T-helper 2 cell treated with Interferon-gamma antibody and Interleukin-4, amounts not matched to agents 100 ng/mL and 5 ng/mL, for 36 hours (primary cell): ENCODE data around the gene SLC4A4. TPM values are rescaled to one million over a fixed set of nuclear protein-coding genes. Genes with fewer than 3 reads are reported as not detected.

Source experiments
- intact Hi-C: fragments of 100-400 bp; cut with micrococcal nuclease; formaldehyde crosslinking; loops from one replicate; pipeline ENCODE4 v1.15.1; 2023
- total RNA-seq: library from RNA; stranded (reverse); gene quantifications from 2 replicates; pipeline ENCODE4 v1.2.3, GENCODE V29; 2022

The SLC4A4 gene
- total RNA-seq, result 1.8 and 1.9 TPM in 2 replicates

GRCh38 chr4:71338846-71339593, at the start of gene SLC4A4:
SLC4A4 (plus strand) TSS chr4:71339020.
- intact Hi-C loops, result loop anchor here (5.0 kb wide), 1 partner anchor 142 kb away; no protein-coding TSS in a partner anchor

GRCh38 chr4:71290074-71290473, 48.7 kb upstream of the SLC4A4 start:
- intact Hi-C loops, result no loop called here

- intact Hi-C loops, result no loop called here
Measured at GRCh38 chr4:71290476-71290875, 48.3 kb upstream of the SLC4A4 start.

DNA sequence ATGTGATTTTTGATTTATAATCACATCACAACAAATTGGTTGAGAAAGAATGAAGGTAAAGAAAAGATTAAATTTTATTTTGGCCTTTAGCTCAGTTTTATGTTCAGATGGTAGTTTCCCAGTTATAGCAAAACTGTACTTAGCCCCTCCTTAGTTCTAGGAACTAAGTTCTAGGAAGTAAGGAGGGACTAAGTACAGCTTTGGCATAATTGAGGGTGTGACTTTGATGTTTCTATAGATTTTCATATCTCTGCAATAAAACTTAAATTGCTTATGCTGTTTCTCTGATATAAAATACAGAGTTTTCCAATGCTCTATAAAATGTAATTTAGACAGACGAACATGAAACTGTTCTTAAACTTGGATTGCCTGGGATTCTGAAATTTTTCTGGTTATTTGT, 46.6 kb upstream of the SLC4A4 start:
- intact Hi-C loops, result no loop called here

GRCh38 chr4:71293705-71294104, 45.1 kb upstream of the SLC4A4 start:
- intact Hi-C loops, result no loop called here

DNA sequence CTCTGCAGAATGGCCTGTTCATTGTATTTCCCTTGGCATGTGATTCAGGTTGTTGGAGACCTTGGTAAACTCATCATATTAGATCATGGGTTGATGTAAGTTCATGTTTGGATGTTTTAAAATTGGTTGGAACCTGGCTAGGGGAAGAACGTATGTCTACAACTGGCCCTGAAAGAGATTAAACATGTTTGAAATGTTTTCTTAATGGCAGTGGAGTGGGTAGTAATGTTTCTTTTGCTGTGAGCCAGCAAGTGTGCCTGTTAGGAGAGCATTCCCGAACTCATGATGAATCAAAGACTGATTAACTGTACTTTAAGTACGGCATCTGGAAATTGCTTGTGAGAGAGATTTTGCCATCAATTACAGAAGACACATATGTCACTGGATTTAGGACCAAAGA, 44.5 kb upstream of the SLC4A4 start:
- intact Hi-C loops, result no loop called here

DNA sequence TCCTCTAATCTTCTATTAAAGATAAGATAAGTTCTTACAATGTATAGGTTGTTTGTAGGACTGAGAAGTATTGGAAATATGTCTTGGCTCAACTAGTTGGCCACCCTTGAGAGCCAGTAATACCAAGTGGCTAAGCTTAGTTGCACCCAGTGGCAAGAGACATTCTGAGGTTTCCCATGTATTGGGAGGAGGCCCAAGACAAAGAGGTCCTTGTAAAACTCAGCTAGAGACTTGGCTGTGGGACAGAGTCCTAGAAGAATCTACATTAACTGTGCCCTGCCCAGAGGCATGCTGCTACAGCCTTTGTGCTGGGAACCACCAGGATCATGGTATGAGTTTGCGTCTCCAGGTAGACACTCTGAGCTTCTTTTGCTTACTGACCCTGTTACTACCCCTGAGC, 41.9 kb upstream of the SLC4A4 start:
- intact Hi-C loops, result no loop called here

DNA sequence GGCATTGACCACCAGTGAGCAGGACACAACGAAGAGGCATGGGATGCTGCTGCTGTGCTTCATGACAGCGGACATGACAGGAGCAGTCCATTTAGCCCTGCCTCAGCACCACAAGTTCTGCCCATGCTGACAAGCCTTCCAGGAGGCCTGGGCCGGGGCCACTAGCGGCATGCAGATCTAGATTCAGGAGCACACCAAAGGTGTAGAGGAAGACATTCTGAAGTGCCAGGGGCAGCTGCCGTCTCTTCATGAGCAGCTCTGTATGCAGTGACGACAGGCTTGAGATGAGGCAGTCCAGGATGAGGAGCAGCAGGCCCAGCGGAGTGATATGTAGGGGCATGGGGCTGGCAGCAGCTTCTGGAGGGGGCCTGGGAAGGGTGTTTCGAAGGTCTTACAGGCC, 38.5 kb upstream of the SLC4A4 start:
- intact Hi-C loops, result no loop called here

DNA sequence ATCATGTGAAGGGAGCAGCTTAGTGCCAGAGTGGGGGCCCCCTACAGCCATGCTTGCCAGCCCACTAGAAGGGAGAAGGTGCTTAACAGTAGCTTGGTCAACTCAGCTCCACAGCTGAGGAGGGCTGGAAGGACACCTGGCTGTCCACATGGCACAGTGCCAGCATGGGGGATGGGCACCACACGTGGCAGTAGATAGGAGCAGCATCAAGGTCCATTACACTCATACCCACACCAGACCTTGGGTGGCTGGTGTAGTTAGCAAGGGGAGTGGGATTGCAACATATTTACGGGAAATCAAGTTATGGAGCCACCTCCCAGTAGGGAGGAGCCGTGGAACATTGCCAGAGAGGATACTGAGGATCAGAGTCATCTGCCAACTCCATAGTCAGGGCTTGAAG, 37.9 kb upstream of the SLC4A4 start:
- intact Hi-C loops, result no loop called here

DNA sequence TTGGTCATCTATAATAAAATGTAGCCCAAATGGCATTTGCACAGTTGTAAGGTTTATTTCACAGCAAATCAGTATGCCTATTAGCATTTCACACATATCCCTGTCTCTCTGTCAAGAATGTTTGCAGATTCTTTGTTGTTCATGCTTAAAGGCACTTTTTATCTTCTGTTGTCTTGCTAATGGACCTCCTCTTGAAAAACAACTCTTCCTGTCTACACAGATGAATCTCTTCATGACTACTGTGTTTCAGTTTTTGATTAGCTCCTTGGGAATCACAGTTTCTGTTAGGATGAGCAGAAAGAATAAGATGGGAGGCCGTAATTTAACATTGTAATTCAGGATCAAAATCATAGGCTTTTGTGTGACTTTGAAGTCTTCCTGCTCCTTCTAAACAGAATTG, 35.5 kb upstream of the SLC4A4 start:
- intact Hi-C loops, result no loop called here

DNA sequence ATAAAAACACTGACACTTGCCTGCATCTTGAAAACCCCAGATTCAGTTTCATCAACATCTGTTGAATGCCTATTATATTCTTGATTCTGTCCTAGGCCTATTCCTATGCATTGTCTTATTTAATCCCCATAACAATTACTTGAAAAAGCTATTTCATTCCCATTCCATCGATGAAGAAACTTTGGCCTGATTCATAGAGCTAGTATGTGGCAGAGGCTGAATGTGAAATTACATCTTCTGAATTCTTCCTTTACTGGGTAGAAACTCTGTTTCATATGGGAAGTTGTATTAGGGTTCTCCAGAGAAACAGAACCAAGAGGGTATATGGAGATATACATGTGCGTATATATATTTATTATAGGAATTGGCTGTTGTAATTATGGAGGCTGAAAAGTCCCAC, 35.0 kb upstream of the SLC4A4 start:
- intact Hi-C loops, result no loop called here

DNA sequence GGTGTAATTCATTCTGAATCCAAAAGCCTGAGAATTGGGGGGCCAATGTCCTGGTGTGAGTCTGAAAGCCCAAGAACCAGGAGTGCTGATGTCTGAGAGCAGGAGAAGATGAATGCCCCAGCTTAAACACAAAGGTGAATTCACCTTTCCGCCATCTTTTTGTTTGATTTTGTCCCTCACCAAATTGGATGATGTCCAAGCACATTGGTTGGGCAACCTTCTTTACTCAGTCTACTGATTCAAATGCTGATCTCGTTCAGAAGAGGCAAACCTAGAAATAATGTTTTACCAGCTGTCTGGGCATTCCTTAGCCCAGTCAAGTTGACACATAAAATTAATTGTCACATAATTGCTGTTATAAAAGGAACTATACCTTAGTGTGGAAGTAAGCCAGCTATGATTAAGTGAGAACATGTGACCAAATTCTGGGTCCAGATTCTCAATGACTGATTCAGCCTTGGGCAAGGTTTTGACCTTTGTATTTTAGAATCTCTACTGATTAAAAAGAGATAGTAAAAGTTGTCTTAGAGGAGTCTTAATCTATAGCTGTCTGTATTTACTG, 34.5 kb upstream of the SLC4A4 start:
- intact Hi-C loops, result no loop called here

DNA sequence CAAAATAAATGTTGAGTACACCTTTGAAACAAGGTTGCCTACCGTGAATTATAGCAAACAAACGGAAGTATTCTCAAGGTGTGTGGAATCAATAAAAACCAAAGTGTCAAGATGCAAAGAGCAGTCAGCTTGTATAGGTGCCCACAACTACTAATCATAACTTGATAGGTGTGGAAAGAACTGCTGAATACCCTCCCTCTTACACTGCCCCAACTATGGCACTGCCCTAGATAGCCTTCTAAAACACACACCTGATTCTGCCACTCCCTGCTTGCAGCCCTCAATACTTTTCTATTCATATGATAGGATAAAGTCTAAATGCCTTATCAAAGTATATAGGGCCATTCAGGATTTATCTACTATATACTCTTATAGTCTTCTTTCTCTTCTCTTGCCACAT, 31.1 kb upstream of the SLC4A4 start:
- intact Hi-C loops, result loop anchor here (5.0 kb wide), 1 partner anchor 1075 kb away; no protein-coding TSS in a partner anchor

DNA sequence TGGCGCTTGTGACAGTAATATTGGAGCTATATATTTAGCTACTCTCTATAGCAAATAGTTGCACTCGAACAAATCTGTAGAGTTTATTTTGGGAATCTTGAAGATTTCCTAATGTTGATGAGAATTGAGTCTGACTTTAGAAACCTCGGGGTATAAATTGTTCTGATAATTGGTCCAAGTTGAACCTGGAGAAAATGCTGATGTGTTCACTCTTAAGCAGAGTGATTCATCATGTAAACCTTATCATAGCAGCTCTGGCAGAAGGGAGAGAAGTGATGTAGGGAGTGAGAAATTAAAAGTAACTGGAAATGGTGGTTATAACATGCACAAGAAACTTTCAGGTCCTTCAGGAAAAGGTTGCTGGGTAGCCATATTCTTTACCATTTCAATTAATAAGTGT, 16.4 kb upstream of the SLC4A4 start:
- intact Hi-C loops, result no loop called here

GRCh38 chr4:71333368-71333767, 5.5 kb upstream of the SLC4A4 start:
- intact Hi-C loops, result no loop called here

DNA sequence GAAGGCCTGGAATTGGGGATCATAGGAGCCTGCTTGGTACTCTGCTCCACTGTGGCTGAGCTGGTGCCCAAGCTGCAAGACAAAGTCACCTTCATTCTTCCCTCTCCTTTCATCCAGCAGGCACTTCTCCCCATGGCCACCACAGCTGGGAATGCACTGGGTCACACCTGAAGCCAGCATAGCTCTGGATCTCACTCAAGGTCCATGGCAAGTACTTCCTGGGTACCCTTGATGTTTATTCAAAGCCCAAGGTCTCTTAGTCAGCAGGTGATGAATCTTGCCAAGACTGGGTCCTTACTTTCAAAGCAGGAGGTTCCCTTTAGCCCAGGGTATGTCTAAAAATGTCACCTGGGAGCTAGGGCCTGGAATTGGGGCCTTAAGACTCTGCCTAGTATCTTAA, 4.9 kb upstream of the SLC4A4 start:
- intact Hi-C loops, result no loop called here

- intact Hi-C loops, result no loop called here
Measured at GRCh38 chr4:71334465-71334882, 4.3 kb upstream of the SLC4A4 start.

DNA sequence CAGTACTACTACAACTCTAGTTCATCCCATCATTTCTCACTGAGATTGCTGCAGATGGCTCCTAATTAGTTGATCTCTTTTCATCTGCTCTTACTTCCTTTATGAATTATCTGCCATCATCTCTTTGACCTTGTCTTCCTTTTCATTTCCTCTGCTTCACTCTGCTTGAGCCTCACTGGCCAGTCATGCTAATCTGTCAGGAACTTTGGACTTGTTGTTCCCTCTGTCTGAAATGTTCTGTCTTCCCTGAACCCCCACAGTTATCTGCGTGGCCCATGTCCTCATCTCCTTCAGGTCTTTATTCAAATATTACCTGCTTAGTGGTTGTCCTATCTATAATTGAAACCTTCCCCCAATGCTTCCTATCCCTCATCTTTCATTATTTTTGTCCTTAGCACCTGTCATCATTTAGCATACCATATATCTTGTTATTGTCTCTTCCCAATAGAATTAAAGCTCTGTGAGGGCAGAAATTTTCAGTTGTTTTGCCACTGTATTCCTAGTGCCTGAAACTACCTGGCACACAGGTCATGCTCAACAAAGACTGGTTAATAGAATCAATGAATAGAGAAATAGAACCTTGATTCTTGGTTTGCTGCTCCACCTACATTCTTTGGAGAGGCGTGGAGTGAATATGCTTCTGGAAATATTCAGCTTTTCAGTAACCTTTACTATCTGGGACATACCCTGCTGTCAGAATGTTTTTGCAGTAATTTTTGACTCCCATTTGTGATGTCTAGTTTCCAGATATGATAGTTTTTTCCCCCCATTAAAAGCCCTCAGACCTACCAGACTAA, 5.0 kb downstream of the SLC4A4 start:
- intact Hi-C loops, result no loop called here

GRCh38 chr4:71346710-71347109, 7.9 kb downstream of the SLC4A4 start:
- intact Hi-C loops, result no loop called here

DNA sequence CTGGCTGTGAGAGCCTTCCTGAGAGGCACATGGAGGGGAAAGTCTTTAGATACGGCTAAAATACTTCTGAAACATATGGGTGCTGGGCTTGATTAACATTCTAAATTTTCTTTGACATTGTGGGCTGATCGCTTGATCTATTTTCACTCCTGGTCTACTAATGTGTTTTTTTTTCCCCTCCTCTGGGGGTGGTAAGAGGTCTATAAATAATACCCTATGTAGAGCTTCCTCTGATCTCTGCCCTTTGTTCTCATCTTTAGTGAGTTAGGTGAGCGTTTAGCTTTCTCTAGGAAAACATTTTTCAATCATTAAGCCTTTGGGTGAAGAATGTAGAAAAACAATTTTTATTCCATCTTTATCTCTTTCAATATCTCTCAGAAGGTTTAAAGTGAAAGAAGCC, 9.8 kb downstream of the SLC4A4 start:
- intact Hi-C loops, result no loop called here

GRCh38 chr4:71355045-71355444, 16.2 kb downstream of the SLC4A4 start:
- intact Hi-C loops, result no loop called here

GRCh38 chr4:71355971-71356370, 17.2 kb downstream of the SLC4A4 start:
- intact Hi-C loops, result no loop called here
